ENCODE measurements around the gene CFAP61. TPM values are rescaled to one million over a fixed set of nuclear protein-coding genes. Genes with fewer than 3 reads are reported as not detected.

CFAP61 gene
- total RNA-seq, 1 donor from 2014 or later: not detected

- no peak overlapping the region for H3K4me3 Mint-ChIP-seq (ENCODE audit: unreplicated experiment)
- no peaks in the 10 kb centered on the region for H3K36me3 Mint-ChIP-seq (ENCODE audit: low read depth)
- no peak overlapping the region for H3K27ac Mint-ChIP-seq (ENCODE audit: unreplicated experiment)
- no peak for TF ChIP-seq CTCF (IDR thresholded peaks at IDR 0.05)
- H3K27me3 Mint-ChIP-seq (ENCODE audit: low read depth): peaks cover 11% of the 10 kb centered on the region
- DNase-seq (ENCODE audit: low spot score): no peak
- H3K9me3 Mint-ChIP-seq (ENCODE audit: low read depth): peaks cover 6% of the 10 kb centered on the region
- H3K4me1 Mint-ChIP-seq (ENCODE audit: low read depth): no peaks in the 10 kb centered on the region
Measured at GRCh38 chr20:20246996-20247633, 194.8 kb downstream of the CFAP61 start.

- DNase-seq (ENCODE audit: low spot score): no peak
- H3K36me3 Mint-ChIP-seq (ENCODE audit: low read depth): no peaks in the 10 kb centered on the region
- no peak for TF ChIP-seq CTCF (IDR thresholded peaks at IDR 0.05)
- H3K4me3 Mint-ChIP-seq (ENCODE audit: unreplicated experiment): no peak overlapping the region
- no peaks in the 10 kb centered on the region for H3K4me1 Mint-ChIP-seq (ENCODE audit: low read depth)
- H3K27me3 Mint-ChIP-seq (ENCODE audit: low read depth): peaks cover 14% of the 10 kb centered on the region
- H3K9me3 Mint-ChIP-seq (ENCODE audit: low read depth): peaks cover 6% of the 10 kb centered on the region
- no peak overlapping the region for H3K27ac Mint-ChIP-seq (ENCODE audit: unreplicated experiment)
Measured at GRCh38 chr20:20248620-20249200, 196.4 kb downstream of the CFAP61 start.

GRCh38 chr20:20251317-20251716 lies 199.0 kb downstream of the CFAP61 start:
- Mint-ChIP-seq H3K36me3 (ENCODE audit: low read depth) (no peaks in the 10 kb centered on the region), H3K27me3 (ENCODE audit: low read depth) (peaks cover 18% of the 10 kb centered on the region)

GRCh38 chr20:20251836-20252235 lies 199.5 kb downstream of the CFAP61 start:
- Mint-ChIP-seq H3K4me1 (ENCODE audit: low read depth) (no peaks in the 10 kb centered on the region), H3K36me3 (ENCODE audit: low read depth) (no peaks in the 10 kb centered on the region), H3K27me3 (ENCODE audit: low read depth) (peaks cover 18% of the 10 kb centered on the region), H3K4me3 (ENCODE audit: unreplicated experiment) (no peak overlapping the region), H3K9me3 (ENCODE audit: low read depth) (peaks cover under 1% of the 10 kb centered on the region), H3K27ac (ENCODE audit: unreplicated experiment) (no peak overlapping the region)
- no peak for DNase-seq (ENCODE audit: low spot score)
- TF ChIP-seq CTCF (IDR thresholded peaks at IDR 0.05): no peak

More at GRCh38 chr20:20251317-20251716, 199.0 kb downstream of the CFAP61 start:
- Mint-ChIP-seq H3K4me1 (ENCODE audit: low read depth) (no peaks in the 10 kb centered on the region), H3K27ac (ENCODE audit: unreplicated experiment) (no peak overlapping the region), H3K9me3 (ENCODE audit: low read depth) (no peaks in the 10 kb centered on the region), H3K4me3 (ENCODE audit: unreplicated experiment) (no peak overlapping the region)
- no peak for DNase-seq (ENCODE audit: low spot score)
- no peak for TF ChIP-seq CTCF (IDR thresholded peaks at IDR 0.05)

- H3K4me3 Mint-ChIP-seq (ENCODE audit: unreplicated experiment): no peak overlapping the region
- DNase-seq (ENCODE audit: low spot score): no peak
- H3K4me1 Mint-ChIP-seq (ENCODE audit: low read depth): no peaks in the 10 kb centered on the region
- no peaks in the 10 kb centered on the region for H3K36me3 Mint-ChIP-seq (ENCODE audit: low read depth)
- peaks cover 15% of the 10 kb centered on the region for H3K27me3 Mint-ChIP-seq (ENCODE audit: low read depth)
- peaks cover 4% of the 10 kb centered on the region for H3K9me3 Mint-ChIP-seq (ENCODE audit: low read depth)
- no peak for TF ChIP-seq CTCF (IDR thresholded peaks at IDR 0.05)
- no peak overlapping the region for H3K27ac Mint-ChIP-seq (ENCODE audit: unreplicated experiment)
Measured at GRCh38 chr20:20253039-20253743, 200.9 kb downstream of the CFAP61 start.
